GM23338 (cell line): ENCODE measurements around the gene CDHR2.

Experiments
- CTCF ChIP-seq, 2 experiments: fragments of 200-600 bp in 1 of 2; sonication (generic) in 1 of 2; conservative IDR thresholded peaks; 2 replicates each; pipeline versions ENCODE4 v1.5.1 to v1.6.1; 2016 to 2017; ENCODE audit warnings: antibody characterized with exemption in 2 of 2, low read depth in 2 of 2, mild to moderate bottlenecking in 2 of 2, moderate library complexity in 1 of 2
- EZH2 ChIP-seq: fragments of 200-600 bp; sonication (generic); IDR thresholded peaks from one replicate; pipeline ENCODE4 v1.8.0; 2017; ENCODE audit warnings: antibody characterized with exemption, mild to moderate bottlenecking, low read depth; ENCODE audit not compliant: unreplicated experiment
- EZH2phosphoT487 ChIP-seq: fragments of 200-600 bp; sonication (generic); IDR thresholded peaks from one replicate; pipeline ENCODE4 v1.8.1; 2018; ENCODE audit warnings: antibody characterized with exemption; ENCODE audit not compliant: unreplicated experiment
- POLR2AphosphoS5 ChIP-seq: IDR thresholded peaks from 2 replicates; pipeline ENCODE4 v1.6.1; 2016; ENCODE audit warnings: antibody characterized with exemption, low read depth
- STAT1 ChIP-seq: IDR thresholded peaks from one replicate; pipeline ENCODE4 v1.6.1; 2016; ENCODE audit warnings: antibody characterized with exemption; ENCODE audit not compliant: unreplicated experiment
- ZNF331 ChIP-seq: fragments of 250-450 bp; sonication (Bioruptor Pico); IDR thresholded peaks from 2 replicates; pipeline ENCODE4 v1.5.0; 2020; ENCODE audit warnings: low read depth, mild to moderate bottlenecking, moderate library complexity

- TF ChIP-seq CTCF (conservative IDR thresholded peaks at IDR 0.05; ENCODE audit: low read depth in 2 of 2), result no peak
- TF ChIP-seq STAT1, result no peak
- TF ChIP-seq ZNF331 (CRISPR knock-in tag), result no peak
- no peak for TF ChIP-seq POLR2AphosphoS5
- no peak for TF ChIP-seq EZH2
- no peak for TF ChIP-seq EZH2phosphoT487
These were observed 20.4 kb upstream of the CDHR2 start for GRCh38 chr5:176528761-176529115.
